GM21576 (cell line): ENCODE data around the gene NDRG2.
"Not testable (repeated sequence)": the region's sequence is repeated elsewhere in the genome, so short reads cannot be mapped to it uniquely, and the experiment has no call there.

Experiments used
- ATAC-seq: cut with Tn5 transposase; IDR thresholded peaks from one replicate; pipeline ENCODE4 v1.9.1; 2021; ENCODE audit warnings: mild to moderate bottlenecking, moderate library complexity; ENCODE audit not compliant: unreplicated experiment

Gene NDRG2

DNA sequence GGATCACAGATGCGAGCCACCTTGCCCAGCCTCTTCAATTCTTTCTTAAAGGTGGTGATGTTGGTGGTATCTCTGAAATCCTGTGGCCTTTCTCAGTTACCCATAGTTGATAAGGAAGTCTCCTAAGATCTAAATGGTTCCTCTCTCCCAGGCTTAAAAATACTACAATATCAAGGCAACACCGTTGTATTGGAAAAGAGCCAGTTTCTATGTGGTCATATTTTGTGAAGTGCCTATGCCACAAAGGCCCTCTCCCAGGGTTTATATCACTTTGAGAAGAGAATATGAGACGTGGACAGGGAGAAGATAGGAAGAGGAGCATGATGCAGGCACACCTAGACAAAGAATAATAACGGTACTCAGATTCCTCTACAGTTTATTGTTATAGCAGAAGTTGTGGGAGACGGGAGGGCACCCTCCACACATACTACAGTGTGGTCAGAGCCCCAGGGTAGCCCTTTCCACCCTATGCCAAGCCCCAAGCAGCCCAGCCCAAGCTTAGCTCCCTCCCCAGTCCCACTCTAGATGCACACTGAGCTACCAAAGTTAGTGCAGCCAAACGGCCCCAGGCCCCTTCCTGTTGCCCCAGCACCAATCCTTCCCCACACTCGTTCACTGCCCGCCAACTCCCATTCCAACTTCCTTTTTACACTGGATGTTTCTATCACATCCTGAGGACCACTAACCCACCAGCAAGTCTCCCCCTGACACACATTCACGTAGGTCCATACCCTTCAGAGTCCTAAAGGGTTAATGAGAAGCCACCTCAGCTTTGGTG, 8.3 kb downstream of the NDRG2 start:
- ATAC-seq: no peak

DNA sequence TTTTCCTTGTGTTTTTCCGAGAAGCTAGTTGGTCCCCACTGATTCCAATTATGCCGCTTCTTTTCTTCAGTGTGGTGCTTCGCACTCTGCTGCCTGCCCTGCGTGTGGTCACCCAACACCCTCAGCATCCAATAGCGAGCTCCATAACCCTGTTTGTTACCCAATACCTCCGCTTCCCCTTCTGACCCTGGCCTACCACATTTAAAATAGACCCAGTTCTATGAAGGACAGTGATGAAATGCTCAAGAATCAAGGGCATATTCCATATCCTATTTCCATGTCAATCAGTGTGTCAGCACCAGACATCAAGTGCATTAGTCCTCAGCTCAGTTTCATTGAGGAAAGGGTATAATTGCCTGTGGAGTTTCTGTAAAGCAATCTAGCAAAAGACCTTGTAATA, 9.5 kb downstream of the NDRG2 start:
- ATAC-seq: no peak

DNA sequence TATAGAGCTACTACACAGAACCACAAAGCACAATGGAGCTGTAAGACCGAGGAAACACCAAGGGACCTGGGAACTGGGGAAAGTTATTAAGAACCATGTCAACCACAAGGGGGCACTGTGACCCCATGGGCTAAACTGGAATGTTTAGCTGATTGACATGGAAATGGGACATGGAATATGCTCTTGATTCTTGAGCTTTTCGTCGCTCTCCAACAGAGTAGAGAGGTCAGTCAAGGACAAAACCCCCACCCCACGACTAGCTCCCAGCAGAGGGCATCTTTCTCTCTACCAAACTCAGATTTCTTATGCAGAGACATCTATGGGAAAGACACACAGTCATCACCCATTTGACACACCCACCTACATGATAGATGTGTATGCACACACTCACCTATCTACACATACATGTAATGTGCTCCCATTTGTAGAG, 10.1 kb downstream of the NDRG2 start:
- ATAC-seq: peak; percentile 46

GRCh38 chr14:21011136-21011535, 13.7 kb downstream of the NDRG2 start:
- ATAC-seq: no peak

GRCh38 chr14:21009721-21010120, 15.1 kb downstream of the NDRG2 start:
- not testable (repeated sequence) for ATAC-seq

DNA sequence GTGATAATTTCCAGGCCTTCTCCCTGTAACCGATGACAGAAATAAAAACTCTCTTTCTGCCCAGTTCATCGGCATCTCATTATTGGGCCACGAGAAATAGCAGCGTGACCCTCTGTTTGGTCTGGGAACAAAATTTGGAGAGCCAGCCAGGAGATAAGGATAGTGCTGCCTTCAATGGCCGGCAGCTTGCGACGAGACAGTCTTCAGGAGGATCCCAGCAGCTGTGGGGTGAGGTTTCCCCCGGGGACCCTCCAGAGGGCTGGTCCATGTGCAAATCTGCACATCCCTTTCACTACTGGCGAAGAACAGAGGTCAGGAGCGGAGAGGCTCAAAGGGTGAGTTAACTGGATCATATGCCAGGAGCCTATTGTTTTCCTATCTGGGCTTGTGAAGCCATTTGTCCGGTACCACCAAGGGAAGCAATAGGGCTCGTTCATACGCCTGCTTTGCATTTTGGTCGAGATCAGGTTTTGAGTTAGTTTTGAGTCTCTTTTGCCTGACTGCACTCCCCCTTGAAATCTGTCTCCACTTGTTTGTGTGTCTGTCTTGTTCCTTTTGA, 21.0 kb downstream of the NDRG2 start:
- ATAC-seq: no peak

DNA sequence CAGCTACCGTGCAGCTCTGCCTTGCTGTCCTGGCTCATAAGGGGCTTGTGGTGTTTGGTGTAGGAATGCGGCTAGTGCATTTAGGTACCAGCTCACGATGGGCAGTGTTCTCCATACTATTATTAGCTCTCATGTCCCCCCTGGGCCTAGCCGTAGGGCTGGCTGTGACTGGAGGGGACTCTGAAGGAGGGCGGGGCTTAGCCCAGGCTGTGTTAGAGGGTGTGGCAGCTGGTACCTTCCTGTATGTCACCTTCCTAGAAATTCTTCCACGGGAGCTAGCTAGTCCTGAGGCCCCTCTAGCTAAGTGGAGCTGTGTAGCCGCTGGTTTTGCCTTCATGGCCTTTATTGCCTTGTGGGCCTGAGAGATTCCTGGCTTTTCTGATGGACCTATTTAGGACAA, 23.6 kb downstream of the NDRG2 start:
- ATAC-seq: no peak

DNA sequence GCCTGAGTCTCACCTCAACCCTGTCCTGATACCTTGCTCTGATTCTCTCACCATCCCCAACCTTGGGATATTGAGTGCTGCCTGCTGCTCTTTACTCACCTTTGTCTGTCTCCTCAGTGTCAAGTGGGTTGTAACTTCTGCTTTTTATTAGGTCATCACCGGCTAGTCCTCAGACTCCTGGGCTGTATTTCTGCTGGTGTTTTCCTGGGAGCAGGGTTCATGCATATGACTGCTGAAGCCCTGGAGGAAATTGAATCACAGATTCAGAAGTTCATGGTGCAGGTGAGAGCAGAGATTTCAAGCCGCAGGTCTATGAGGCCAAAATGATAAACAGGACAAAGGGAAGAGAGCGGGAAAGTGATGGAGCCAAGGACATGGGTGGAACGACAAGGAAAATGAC, 25.3 kb downstream of the NDRG2 start:
- no peak for ATAC-seq

- no peak for ATAC-seq
Observed at GRCh38 chr14:20998674-20999366, 26.0 kb downstream of the NDRG2 start, which contains the start of gene SLC39A2. Gene SLC39A2 (plus strand): TSS chr14:20999293. CDS start chr14:20999447, 154 bp downstream.

GRCh38 chr14:20998139-20998538, 26.7 kb downstream of the NDRG2 start:
- ATAC-seq: no peak

- no peak for ATAC-seq
Observed at GRCh38 chr14:20997564-20997963, 27.3 kb downstream of the NDRG2 start.

DNA sequence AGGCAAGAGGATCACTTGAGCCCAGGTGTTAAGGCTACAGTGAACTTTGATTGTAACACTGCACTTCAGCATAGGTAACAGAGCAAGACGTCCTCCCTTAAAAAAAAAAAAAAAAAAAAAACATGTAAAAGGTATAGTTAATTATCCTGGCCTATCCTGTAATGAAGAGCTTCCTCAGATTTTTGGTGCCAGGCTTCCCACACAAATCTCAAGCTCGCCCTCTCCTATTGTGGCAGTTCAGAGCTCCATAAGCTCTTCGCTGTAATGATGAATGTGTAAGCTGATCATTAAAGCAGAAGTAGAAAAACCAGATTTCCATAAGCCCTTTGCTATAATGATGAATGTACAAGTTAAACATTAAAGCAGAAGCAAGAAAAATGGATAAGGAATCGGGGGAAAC, 27.7 kb downstream of the NDRG2 start:
- no peak for ATAC-seq

DNA sequence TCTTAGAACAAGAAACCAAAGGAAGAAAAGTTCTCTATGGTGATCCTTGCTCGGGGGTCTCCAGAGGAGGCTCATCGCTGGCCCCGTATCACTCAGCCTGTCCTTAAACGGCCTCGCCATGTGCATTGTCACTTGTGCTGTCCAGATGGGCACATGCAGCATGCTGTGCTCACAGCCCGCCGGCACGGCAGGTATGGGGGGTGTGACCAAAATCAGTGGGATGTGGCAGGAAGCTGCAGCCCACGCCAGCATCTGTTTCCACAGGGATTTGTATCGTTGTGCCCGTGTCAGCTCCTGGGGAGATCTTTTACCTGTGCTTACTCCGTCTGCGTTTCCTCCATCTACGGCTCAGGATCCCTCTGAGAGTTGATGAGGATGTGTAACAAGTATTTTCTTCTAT, 28.3 kb downstream of the NDRG2 start:
- ATAC-seq: no peak

- peak; percentile 92 for ATAC-seq
Observed at GRCh38 chr14:20989787-20990600, 34.9 kb downstream of the NDRG2 start, which contains the start of gene METTL17. Gene METTL17 (plus strand): TSS chr14:20989980. CDS start chr14:20990003, 23 bp downstream.

GRCh38 chr14:20989471-20989786, 35.4 kb downstream of the NDRG2 start:
- ATAC-seq: no peak

GRCh38 chr14:20988717-20989470, 36.0 kb downstream of the NDRG2 start:
- ATAC-seq: no peak

DNA sequence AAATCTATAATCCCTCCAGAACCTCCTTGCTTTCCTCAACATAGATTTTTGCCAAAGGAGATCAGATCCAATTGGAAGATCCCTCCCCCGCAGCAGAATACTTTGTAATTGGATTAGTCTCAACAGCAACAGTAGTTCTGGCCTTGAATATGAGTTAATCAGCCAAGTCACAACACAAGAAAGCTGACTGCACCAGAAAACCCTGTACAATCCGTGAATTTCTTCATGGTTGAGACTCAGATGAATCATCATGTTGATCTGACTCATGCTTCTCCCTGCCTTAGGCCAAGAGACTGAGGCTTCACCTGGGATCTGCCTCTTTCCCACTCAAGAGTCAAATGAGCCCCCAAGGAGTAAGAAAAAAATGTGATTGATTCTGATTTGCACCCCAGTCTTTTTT, 38.0 kb downstream of the NDRG2 start:
- no peak for ATAC-seq

- not testable (repeated sequence) for ATAC-seq
Observed at GRCh38 chr14:20985650-20986049, 39.2 kb downstream of the NDRG2 start.

- no peak for ATAC-seq
Observed at GRCh38 chr14:20982646-20983369, 42.1 kb downstream of the NDRG2 start.

GRCh38 chr14:20980906-20981305, 44.0 kb downstream of the NDRG2 start:
- no peak for ATAC-seq
